Heart left ventricle (tissue), 13 donors: Measurements from ENCODE around the gene VENTX.

Experiments used
- POLR2A ChIP-seq, 2 donors: fragments of 450-650 bp; IDR thresholded peaks; one replicate each; pipeline ENCODE4 v1.6.1; 2017; ENCODE audit warnings: antibody characterized with exemption in 2 of 2, mild to moderate bottlenecking in 2 of 2, moderate library complexity in 2 of 2
- TF ChIP-seq, protein P1 (sequence below), 12 donors: fragments of 200-600 bp; sonication (generic) in 4 of 12; IDR thresholded peaks; one replicate each; pipeline versions ENCODE4 v1.5.0 to v1.8.0; 2018 to 2022; ENCODE audit warnings: antibody characterized with exemption in 12 of 12, mild to moderate bottlenecking in 5 of 12
- donor health status: ischemic (EF 13 %, LVEDD 7.1; RV severe dilation, severe dysfunction).
- donor health status: DM: no; HTN: yes; CAD: no.
- donor health status: DM: no; HTN: no; CAD: no.
- donor health status: ischemic (EF 25% LVEDD 6.9; RV normal size, moderate dysfunction).
- donor health status: ischemic (EF 25% LVEDD 5.7; RV mildly dilated, moderate dysfunction).
- donor health status: ischemic (EF 35%, LVEDD 5.7; RV mildly dilated, moderate dysfunction).
- donor health status: nonischemic (EF 11% LVEDD 7.7; RV severe dilation, severe dysfunction).
- donor health status: DM: yes; HTN: yes; CAD: no.
- donor health status: PGD.
- donor health status: ischemic (EF 29% LVEDD 5.4; RV normal size, mild dysfunction).
- donor health status: nonischemic (EF 23%, LVEDD 6.1; RV moderate dilation, normal function).

DNA sequence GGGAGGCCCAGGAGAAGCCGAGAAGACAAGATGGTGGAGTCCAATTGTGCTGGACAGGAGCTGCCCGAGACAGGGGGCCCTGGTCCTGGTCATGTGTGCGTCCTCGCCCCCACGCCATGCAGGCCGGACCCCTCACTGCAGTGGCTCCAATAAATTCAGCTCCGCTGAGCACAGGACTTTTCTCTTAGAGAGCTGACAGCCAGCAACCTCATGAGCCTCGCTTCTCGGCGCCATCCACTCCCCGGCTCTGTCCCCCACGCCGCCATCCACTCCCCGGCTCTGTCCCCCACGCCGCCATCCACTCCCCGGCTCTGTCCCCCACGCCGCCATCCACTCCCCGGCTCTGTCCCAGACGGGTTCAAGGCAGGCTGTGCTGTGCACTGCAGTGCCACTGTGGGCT lies 10.4 kb upstream of the VENTX start:
- TF ChIP-seq, protein P1, sequence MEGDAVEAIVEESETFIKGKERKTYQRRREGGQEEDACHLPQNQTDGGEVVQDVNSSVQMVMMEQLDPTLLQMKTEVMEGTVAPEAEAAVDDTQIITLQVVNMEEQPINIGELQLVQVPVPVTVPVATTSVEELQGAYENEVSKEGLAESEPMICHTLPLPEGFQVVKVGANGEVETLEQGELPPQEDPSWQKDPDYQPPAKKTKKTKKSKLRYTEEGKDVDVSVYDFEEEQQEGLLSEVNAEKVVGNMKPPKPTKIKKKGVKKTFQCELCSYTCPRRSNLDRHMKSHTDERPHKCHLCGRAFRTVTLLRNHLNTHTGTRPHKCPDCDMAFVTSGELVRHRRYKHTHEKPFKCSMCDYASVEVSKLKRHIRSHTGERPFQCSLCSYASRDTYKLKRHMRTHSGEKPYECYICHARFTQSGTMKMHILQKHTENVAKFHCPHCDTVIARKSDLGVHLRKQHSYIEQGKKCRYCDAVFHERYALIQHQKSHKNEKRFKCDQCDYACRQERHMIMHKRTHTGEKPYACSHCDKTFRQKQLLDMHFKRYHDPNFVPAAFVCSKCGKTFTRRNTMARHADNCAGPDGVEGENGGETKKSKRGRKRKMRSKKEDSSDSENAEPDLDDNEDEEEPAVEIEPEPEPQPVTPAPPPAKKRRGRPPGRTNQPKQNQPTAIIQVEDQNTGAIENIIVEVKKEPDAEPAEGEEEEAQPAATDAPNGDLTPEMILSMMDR (IDR thresholded peaks at IDR 0.05): no peak
- no peak for TF ChIP-seq POLR2A (IDR thresholded peaks at IDR 0.05)
